PC-9 (cell line): Measurements from ENCODE around the gene KIF7. TPM values are rescaled to one million over a fixed set of nuclear protein-coding genes. Genes with fewer than 3 reads are reported as not detected.

Source experiments
- BruUV-seq: library from RNA; stranded (reverse); fragments of 400-500 nt; replicated peaks from 2 replicates; lab custom pipeline; 2021; lab: Mats Ljungman, UMichigan
- CTCF ChIA-PET: fragments of 300-600 bp; sonication (Branson Sonifier 250); formaldehyde crosslinking; loops from one replicate; lab custom pipeline; 2022; ENCODE audit warnings: antibody characterized with exemption; lab: Charles Lee
- POLR2A ChIA-PET: fragments of 300-600 bp; sonication (Branson Sonifier 250); formaldehyde crosslinking; loops from one replicate; lab custom pipeline; 2022; ENCODE audit warnings: antibody characterized with exemption; ENCODE audit not compliant: unreplicated experiment; lab: Charles Lee
- DNase-seq, 2 experiments: peaks; one replicate each; pipeline versions ENCODE4 v3.0.0 to v3.0.0-alpha.2; 2015 to 2022; ENCODE audit warnings: mixed read lengths in 1 of 2
- H2AFZ ChIP-seq: fragments of 200-600 bp; sonication (generic); 2 replicates; pipeline ENCODE4 v1.8.1; 2017; ENCODE audit warnings: antibody characterized with exemption
- H3F3A ChIP-seq: fragments of 200-600 bp; sonication (generic); 2 replicates; pipeline ENCODE4 v1.8.1; 2017; ENCODE audit warnings: antibody characterized with exemption, mild to moderate bottlenecking, low read depth; ENCODE audit not compliant: insufficient read depth
- H3K27ac ChIP-seq: fragments of 200-600 bp; sonication (generic); 2 replicates; pipeline ENCODE4 v1.6.1; 2016; ENCODE audit warnings: mixed run types
- H3K27me3 ChIP-seq: fragments of 200-600 bp; sonication (generic); 2 replicates; pipeline ENCODE4 v1.6.1; 2016; ENCODE audit warnings: low read depth, mixed run types; ENCODE audit not compliant: insufficient read depth
- H3K36me3 ChIP-seq: fragments of 200-600 bp; sonication (generic); 2 replicates; pipeline ENCODE4 v1.6.1; 2016; ENCODE audit warnings: low read depth, mixed run types
- H3K4me1 ChIP-seq: fragments of 200-600 bp; sonication (generic); replicated peaks from 2 replicates; pipeline ENCODE4 v1.6.1; 2016; ENCODE audit warnings: mixed run types; ENCODE audit not compliant: insufficient read depth
- H3K4me2 ChIP-seq: fragments of 200-600 bp; sonication (generic); 2 replicates; pipeline ENCODE4 v1.6.1; 2017; ENCODE audit warnings: mixed run types
- H3K4me3 ChIP-seq: fragments of 200-600 bp; sonication (generic); 2 replicates; pipeline ENCODE4 v1.6.1; 2016; ENCODE audit warnings: mixed run types
- H3K79me2 ChIP-seq: fragments of 200-600 bp; sonication (generic); 2 replicates; pipeline ENCODE4 v1.6.1; 2017; ENCODE audit warnings: low read depth, mixed run types
- H3K9me2 ChIP-seq: fragments of 200-600 bp; sonication (generic); 2 replicates; pipeline ENCODE4 v1.8.1; 2017; ENCODE audit warnings: mild to moderate bottlenecking; ENCODE audit not compliant: insufficient read depth
- H3K9me3 ChIP-seq: fragments of 200-600 bp; sonication (generic); 2 replicates; pipeline ENCODE4 v1.8.1; 2016; ENCODE audit warnings: low read depth; ENCODE audit not compliant: insufficient read depth
- H4K20me1 ChIP-seq: fragments of 200-600 bp; sonication (generic); 2 replicates; pipeline ENCODE4 v1.8.1; 2017; ENCODE audit not compliant: insufficient read depth
- CTCF ChIP-seq: fragments of 200-600 bp; sonication (generic); conservative IDR thresholded peaks from 2 replicates; pipeline ENCODE4 v1.6.1; 2017; ENCODE audit warnings: mixed run types, antibody characterized with exemption, mild to moderate bottlenecking, moderate library complexity
- EZH2 ChIP-seq: fragments of 200-600 bp; sonication (generic); IDR thresholded peaks from 2 replicates; pipeline ENCODE4 v1.8.0; 2017; ENCODE audit warnings: antibody characterized with exemption, low read depth
- intact Hi-C: fragments of 100-400 bp; cut with micrococcal nuclease; formaldehyde crosslinking; loops from one replicate; pipeline ENCODE4 v1.10.0; 2022; ENCODE audit not compliant: unreplicated experiment
- total RNA-seq: library from RNA; stranded (reverse); gene quantifications from 2 replicates; pipeline ENCODE4 v1.2.3, GENCODE V29; 2021

Gene KIF7
- total RNA-seq, 1 experiment from 2014 or later: 13.3 TPM

DNA sequence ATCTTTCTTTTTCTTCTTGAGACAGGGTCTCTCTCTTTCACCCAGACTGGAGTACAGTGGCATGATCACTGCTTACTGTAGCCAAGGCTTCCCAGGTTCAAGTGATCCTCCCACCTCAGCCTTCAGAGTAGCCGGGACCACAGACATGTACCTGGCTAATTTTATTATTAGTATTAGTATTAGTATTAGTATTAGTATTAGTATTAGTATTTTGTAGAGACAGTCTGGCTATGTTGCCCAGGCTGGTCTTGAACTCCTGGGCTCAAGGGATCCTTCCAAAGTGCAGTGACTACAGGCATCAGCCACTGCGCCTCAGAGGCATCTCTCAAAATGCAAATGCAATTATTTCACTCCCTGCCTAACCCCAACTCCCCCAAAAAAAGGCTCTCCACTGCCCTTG lies 1.7 kb downstream of the KIF7 start:
- peaks cover 13% of the 10 kb centered on the region; the same call in 1 of the 2 replicates for H3K36me3 ChIP-seq
- peaks cover 29% of the 10 kb centered on the region for H3F3A ChIP-seq
- no peak overlapping the region for H2AFZ ChIP-seq
- intact Hi-C loops: no loop called here
- H3K4me2 ChIP-seq: peak overlapping the region; percentile 92
- no peak for DNase-seq
- ChIA-PET CTCF (no interaction called here), POLR2A (no interaction called here)
- peaks cover 9% of the 10 kb centered on the region for H3K4me1 ChIP-seq
- H4K20me1 ChIP-seq: no peaks in the 10 kb centered on the region
- H3K27me3 ChIP-seq: no peaks in the 10 kb centered on the region
- BruUV-seq: no TSS peak
- no peak for TF ChIP-seq EZH2
- TF ChIP-seq CTCF: no peak
- peaks cover 16% of the 10 kb centered on the region for H3K79me2 ChIP-seq
- H3K4me3 ChIP-seq: peak overlapping the region; percentile 96; the same call in 1 of the 2 replicates
- H3K27ac ChIP-seq: peak overlapping the region; percentile 34; the same call in 1 of the 2 replicates
- no peaks in the 10 kb centered on the region for H3K9me3 ChIP-seq
- H3K9me2 ChIP-seq: no peaks in the 10 kb centered on the region

DNA sequence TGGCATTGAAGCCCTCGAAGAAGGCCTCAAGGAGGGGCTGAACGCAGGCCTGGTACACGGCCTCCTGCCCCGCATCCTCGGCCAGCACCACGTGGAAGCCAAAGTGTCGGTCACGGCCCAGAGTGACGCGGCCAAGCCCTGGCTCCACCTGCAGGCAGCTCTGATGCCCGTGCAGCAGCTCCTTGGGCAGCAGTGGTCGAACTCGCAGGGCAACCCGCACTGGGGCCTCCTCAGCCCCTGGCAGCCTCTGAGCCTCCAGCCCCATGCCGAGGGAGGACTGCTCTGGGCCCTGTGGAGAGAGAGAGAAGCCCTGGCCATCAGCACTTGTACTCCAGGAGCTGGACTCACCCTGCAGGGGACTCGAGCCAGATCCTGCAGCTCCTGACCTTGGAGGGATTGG lies 2.6 kb downstream of the KIF7 start:
- H3K79me2 ChIP-seq: peaks cover 16% of the 10 kb centered on the region
- TF ChIP-seq EZH2: no peak
- no peak for TF ChIP-seq CTCF
- intact Hi-C loops: no loop called here
- no TSS peak for BruUV-seq
- no peaks in the 10 kb centered on the region for H3K27me3 ChIP-seq
- no peaks in the 10 kb centered on the region for H4K20me1 ChIP-seq
- H3K27ac ChIP-seq: no peak overlapping the region
- POLR2A ChIA-PET: interaction anchor here (0.6 kb wide), 1 partner anchor 36 kb away, joined by 6 read pairs; no protein-coding TSS in a partner anchor
- CTCF ChIA-PET: no interaction called here
- no peaks in the 10 kb centered on the region for H3K9me3 ChIP-seq
- peaks cover 13% of the 10 kb centered on the region; the same call in 1 of the 2 replicates for H3K36me3 ChIP-seq
- H3K4me2 ChIP-seq: no peak overlapping the region
- DNase-seq: no peak
- peaks cover 9% of the 10 kb centered on the region for H3K4me1 ChIP-seq
- H3K4me3 ChIP-seq: no peak overlapping the region
- peaks cover 32% of the 10 kb centered on the region for H3F3A ChIP-seq
- no peaks in the 10 kb centered on the region for H3K9me2 ChIP-seq
- no peak overlapping the region for H2AFZ ChIP-seq

GRCh38 chr15:89652131-89652530 lies 3.1 kb downstream of the KIF7 start:
- no peak overlapping the region for H2AFZ ChIP-seq
- H3K36me3 ChIP-seq: peaks cover 13% of the 10 kb centered on the region; the same call in 1 of the 2 replicates
- ChIA-PET POLR2A (no interaction called here), CTCF (no interaction called here)
- H3K4me1 ChIP-seq: peaks cover 9% of the 10 kb centered on the region
- no peaks in the 10 kb centered on the region for H3K27me3 ChIP-seq
- no TSS peak for BruUV-seq
- H3K4me3 ChIP-seq: no peak overlapping the region
- peaks cover 16% of the 10 kb centered on the region for H3K79me2 ChIP-seq
- TF ChIP-seq EZH2: no peak
- TF ChIP-seq CTCF: no peak
- no peaks in the 10 kb centered on the region for H3K9me2 ChIP-seq
- H3K9me3 ChIP-seq: no peaks in the 10 kb centered on the region
- H3K4me2 ChIP-seq: no peak overlapping the region
- DNase-seq: no peak
- no peak overlapping the region for H3K27ac ChIP-seq
- intact Hi-C loops: no loop called here
- peaks cover 36% of the 10 kb centered on the region for H3F3A ChIP-seq
- no peaks in the 10 kb centered on the region for H4K20me1 ChIP-seq
